Body of pancreas (tissue), 4 donors: ENCODE data around the gene STEEP1.
A peak's percentile ranks its signal among the peaks of the same experiment; 100 is the strongest.

Experiments
- POLR2A ChIP-seq, 3 donors: fragments of 450-650 bp; IDR thresholded peaks; one replicate each; pipeline ENCODE4 v1.6.1; 2016; ENCODE audit warnings: antibody characterized with exemption in 3 of 3, mild to moderate bottlenecking in 2 of 3
- TF ChIP-seq, protein P1 (sequence below), 7 experiments: fragments of 450-650 bp in 4 of 7; fragments of 200-600 bp in 3 of 7; sonication (generic) in 3 of 7; IDR thresholded peaks; one replicate each; pipeline ENCODE4 v1.5.1; 2016 to 2019; ENCODE audit warnings: antibody characterized with exemption in 7 of 7

GRCh38 chrX:119565107-119565663 lies at the start of gene STEEP1:
- TF ChIP-seq, protein P1, sequence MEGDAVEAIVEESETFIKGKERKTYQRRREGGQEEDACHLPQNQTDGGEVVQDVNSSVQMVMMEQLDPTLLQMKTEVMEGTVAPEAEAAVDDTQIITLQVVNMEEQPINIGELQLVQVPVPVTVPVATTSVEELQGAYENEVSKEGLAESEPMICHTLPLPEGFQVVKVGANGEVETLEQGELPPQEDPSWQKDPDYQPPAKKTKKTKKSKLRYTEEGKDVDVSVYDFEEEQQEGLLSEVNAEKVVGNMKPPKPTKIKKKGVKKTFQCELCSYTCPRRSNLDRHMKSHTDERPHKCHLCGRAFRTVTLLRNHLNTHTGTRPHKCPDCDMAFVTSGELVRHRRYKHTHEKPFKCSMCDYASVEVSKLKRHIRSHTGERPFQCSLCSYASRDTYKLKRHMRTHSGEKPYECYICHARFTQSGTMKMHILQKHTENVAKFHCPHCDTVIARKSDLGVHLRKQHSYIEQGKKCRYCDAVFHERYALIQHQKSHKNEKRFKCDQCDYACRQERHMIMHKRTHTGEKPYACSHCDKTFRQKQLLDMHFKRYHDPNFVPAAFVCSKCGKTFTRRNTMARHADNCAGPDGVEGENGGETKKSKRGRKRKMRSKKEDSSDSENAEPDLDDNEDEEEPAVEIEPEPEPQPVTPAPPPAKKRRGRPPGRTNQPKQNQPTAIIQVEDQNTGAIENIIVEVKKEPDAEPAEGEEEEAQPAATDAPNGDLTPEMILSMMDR (IDR thresholded peaks at IDR 0.05) = no peak
- TF ChIP-seq POLR2A (IDR thresholded peaks at IDR 0.05) = peak in 2 of 3 donors; percentile 54 to 56
